ENCODE measurements around the gene IL4R.
A peak's percentile ranks its signal among the peaks of the same experiment; 100 is the strongest.

Gene IL4R

GRCh38 chr16:27365142-27366089 lies 51.6 kb downstream of the IL4R start:
- no peak overlapping the region for H3K27ac ChIP-seq (ENCODE audit: low read depth, low read length)
- H3K4me1 ChIP-seq (ENCODE audit: control insufficient read depth in 1 of 2, insufficient read depth in 2 of 2, low read length in 2 of 2), result peaks cover 27 to 31% of the 10 kb centered on the region in 2 donors
- no peaks in the 10 kb centered on the region for H3K9me3 ChIP-seq (ENCODE audit: control insufficient read depth in 1 of 2, low read length in 2 of 2)
- H3K27me3 ChIP-seq (ENCODE audit: control insufficient read depth in 1 of 2, insufficient read depth in 2 of 2, low read length in 2 of 2), result no peaks in the 10 kb centered on the region
- peaks cover 5 to 22% of the 10 kb centered on the region in 2 donors for H3K36me3 ChIP-seq (ENCODE audit: control insufficient read depth in 1 of 2, insufficient read depth in 2 of 2, low read length in 2 of 2)
- no peak overlapping the region for H3K9ac ChIP-seq (ENCODE audit: low read depth in 1 of 2, low read length in 2 of 2)
- no peak overlapping the region for H3K4me3 ChIP-seq (ENCODE audit: low read depth in 1 of 2, low read length in 2 of 2)

- Histone ChIP-seq H3K4me3 (ENCODE audit: low read depth in 1 of 2, low read length in 2 of 2) (no peak overlapping the region), H3K27me3 (ENCODE audit: control insufficient read depth in 1 of 2, insufficient read depth in 2 of 2, low read length in 2 of 2) (no peaks in the 10 kb centered on the region), H3K36me3 (ENCODE audit: control insufficient read depth in 1 of 2, insufficient read depth in 2 of 2, low read length in 2 of 2) (peaks cover 0 to 15% of the 10 kb centered on the region in 2 donors), H3K9me3 (ENCODE audit: control insufficient read depth in 1 of 2, low read length in 2 of 2) (no peaks in the 10 kb centered on the region), H3K27ac (ENCODE audit: low read depth, low read length) (no peak overlapping the region), H3K4me1 (ENCODE audit: control insufficient read depth in 1 of 2, insufficient read depth in 2 of 2, low read length in 2 of 2) (peaks cover 27 to 31% of the 10 kb centered on the region in 2 donors), H3K9ac (ENCODE audit: low read depth in 1 of 2, low read length in 2 of 2) (peak overlapping the region in 1 of 2 donors; percentile 14)
Measured at GRCh38 chr16:27366687-27367460, 53.1 kb downstream of the IL4R start.

GRCh38 chr16:27367461-27368357 lies 53.9 kb downstream of the IL4R start:
- H3K4me1 ChIP-seq (ENCODE audit: control insufficient read depth in 1 of 2, insufficient read depth in 2 of 2, low read length in 2 of 2), result peaks cover 27 to 30% of the 10 kb centered on the region in 2 donors
- H3K4me3 ChIP-seq (ENCODE audit: low read depth in 1 of 2, low read length in 2 of 2), result peak overlapping the region; percentile 56 to 58
- H3K9me3 ChIP-seq (ENCODE audit: control insufficient read depth in 1 of 2, low read length in 2 of 2), result no peaks in the 10 kb centered on the region
- peaks cover 0 to 6% of the 10 kb centered on the region in 2 donors for H3K36me3 ChIP-seq (ENCODE audit: control insufficient read depth in 1 of 2, insufficient read depth in 2 of 2, low read length in 2 of 2)
- H3K27me3 ChIP-seq (ENCODE audit: control insufficient read depth in 1 of 2, insufficient read depth in 2 of 2, low read length in 2 of 2), result no peaks in the 10 kb centered on the region
- H3K27ac ChIP-seq (ENCODE audit: low read depth, low read length), result peak overlapping the region; percentile 53
- peak overlapping the region in 1 of 2 donors; percentile 45 for H3K9ac ChIP-seq (ENCODE audit: low read depth in 1 of 2, low read length in 2 of 2)

GRCh38 chr16:27368358-27368722 lies 54.6 kb downstream of the IL4R start:
- H3K4me1 ChIP-seq (ENCODE audit: control insufficient read depth in 1 of 2, insufficient read depth in 2 of 2, low read length in 2 of 2), result peaks cover 21 to 24% of the 10 kb centered on the region in 2 donors
- H3K27ac ChIP-seq (ENCODE audit: low read depth, low read length), result no peak overlapping the region
- H3K4me3 ChIP-seq (ENCODE audit: low read depth in 1 of 2, low read length in 2 of 2), result peak overlapping the region in 1 of 2 donors; percentile 56
- H3K36me3 ChIP-seq (ENCODE audit: control insufficient read depth in 1 of 2, insufficient read depth in 2 of 2, low read length in 2 of 2), result peaks cover 0 to under 1% of the 10 kb centered on the region in 2 donors
- H3K9ac ChIP-seq (ENCODE audit: low read depth in 1 of 2, low read length in 2 of 2), result no peak overlapping the region
- H3K9me3 ChIP-seq (ENCODE audit: control insufficient read depth in 1 of 2, low read length in 2 of 2), result no peaks in the 10 kb centered on the region
- no peaks in the 10 kb centered on the region for H3K27me3 ChIP-seq (ENCODE audit: control insufficient read depth in 1 of 2, insufficient read depth in 2 of 2, low read length in 2 of 2)

- H3K9ac ChIP-seq (ENCODE audit: low read depth in 1 of 2, low read length in 2 of 2), result no peak overlapping the region
- H3K27me3 ChIP-seq (ENCODE audit: control insufficient read depth in 1 of 2, insufficient read depth in 2 of 2, low read length in 2 of 2), result no peaks in the 10 kb centered on the region
- H3K27ac ChIP-seq (ENCODE audit: low read depth, low read length), result no peak overlapping the region
- no peak overlapping the region for H3K4me3 ChIP-seq (ENCODE audit: low read depth in 1 of 2, low read length in 2 of 2)
- H3K36me3 ChIP-seq (ENCODE audit: control insufficient read depth in 1 of 2, insufficient read depth in 2 of 2, low read length in 2 of 2), result no peaks in the 10 kb centered on the region
- peaks cover 7 to 15% of the 10 kb centered on the region in 2 donors for H3K4me1 ChIP-seq (ENCODE audit: control insufficient read depth in 1 of 2, insufficient read depth in 2 of 2, low read length in 2 of 2)
- H3K9me3 ChIP-seq (ENCODE audit: control insufficient read depth in 1 of 2, low read length in 2 of 2), result no peaks in the 10 kb centered on the region
Measured at GRCh38 chr16:27369806-27370205, 56.0 kb downstream of the IL4R start.

- Histone ChIP-seq H3K4me3 (ENCODE audit: low read depth in 1 of 2, low read length in 2 of 2) (no peak overlapping the region), H3K9ac (ENCODE audit: low read depth in 1 of 2, low read length in 2 of 2) (no peak overlapping the region), H3K36me3 (ENCODE audit: control insufficient read depth in 1 of 2, insufficient read depth in 2 of 2, low read length in 2 of 2) (no peaks in the 10 kb centered on the region), H3K27me3 (ENCODE audit: control insufficient read depth in 1 of 2, insufficient read depth in 2 of 2, low read length in 2 of 2) (no peaks in the 10 kb centered on the region), H3K4me1 (ENCODE audit: control insufficient read depth in 1 of 2, insufficient read depth in 2 of 2, low read length in 2 of 2) (peaks cover 5 to 17% of the 10 kb centered on the region in 2 donors), H3K9me3 (ENCODE audit: control insufficient read depth in 1 of 2, low read length in 2 of 2) (no peaks in the 10 kb centered on the region), H3K27ac (ENCODE audit: low read depth, low read length) (no peak overlapping the region)
Measured at GRCh38 chr16:27370318-27370717, 56.5 kb downstream of the IL4R start.

- Histone ChIP-seq H3K4me3 (ENCODE audit: low read depth in 1 of 2, low read length in 2 of 2) (no peak overlapping the region), H3K9me3 (ENCODE audit: control insufficient read depth in 1 of 2, low read length in 2 of 2) (no peaks in the 10 kb centered on the region), H3K27me3 (ENCODE audit: control insufficient read depth in 1 of 2, insufficient read depth in 2 of 2, low read length in 2 of 2) (no peaks in the 10 kb centered on the region), H3K4me1 (ENCODE audit: control insufficient read depth in 1 of 2, insufficient read depth in 2 of 2, low read length in 2 of 2) (peaks cover 0 to 4% of the 10 kb centered on the region in 2 donors), H3K9ac (ENCODE audit: low read depth in 1 of 2, low read length in 2 of 2) (no peak overlapping the region), H3K27ac (ENCODE audit: low read depth, low read length) (no peak overlapping the region), H3K36me3 (ENCODE audit: control insufficient read depth in 1 of 2, insufficient read depth in 2 of 2, low read length in 2 of 2) (no peaks in the 10 kb centered on the region)
Measured at GRCh38 chr16:27373312-27373711, 59.5 kb downstream of the IL4R start.

- Histone ChIP-seq H3K9me3 (ENCODE audit: control insufficient read depth in 1 of 2, low read length in 2 of 2) (no peaks in the 10 kb centered on the region), H3K36me3 (ENCODE audit: control insufficient read depth in 1 of 2, insufficient read depth in 2 of 2, low read length in 2 of 2) (no peaks in the 10 kb centered on the region), H3K27me3 (ENCODE audit: control insufficient read depth in 1 of 2, insufficient read depth in 2 of 2, low read length in 2 of 2) (peaks cover 0 to 3% of the 10 kb centered on the region in 2 donors), H3K4me1 (ENCODE audit: control insufficient read depth in 1 of 2, insufficient read depth in 2 of 2, low read length in 2 of 2) (peaks cover 0 to 4% of the 10 kb centered on the region in 2 donors), H3K27ac (ENCODE audit: low read depth, low read length) (no peak overlapping the region), H3K4me3 (ENCODE audit: low read depth in 1 of 2, low read length in 2 of 2) (peak overlapping the region in 1 of 2 donors; percentile 41), H3K9ac (ENCODE audit: low read depth in 1 of 2, low read length in 2 of 2) (no peak overlapping the region)
Measured at GRCh38 chr16:27374221-27374803, 60.5 kb downstream of the IL4R start.

GRCh38 chr16:27374804-27375425 lies 61.1 kb downstream of the IL4R start:
- H3K9me3 ChIP-seq (ENCODE audit: control insufficient read depth in 1 of 2, low read length in 2 of 2), result no peaks in the 10 kb centered on the region
- peaks cover 0 to 3% of the 10 kb centered on the region in 2 donors for H3K27me3 ChIP-seq (ENCODE audit: control insufficient read depth in 1 of 2, insufficient read depth in 2 of 2, low read length in 2 of 2)
- peak overlapping the region in 1 of 2 donors; percentile 19 for H3K9ac ChIP-seq (ENCODE audit: low read depth in 1 of 2, low read length in 2 of 2)
- no peak overlapping the region for H3K27ac ChIP-seq (ENCODE audit: low read depth, low read length)
- H3K4me3 ChIP-seq (ENCODE audit: low read depth in 1 of 2, low read length in 2 of 2), result peak overlapping the region; percentile 41 to 48
- no peaks in the 10 kb centered on the region for H3K36me3 ChIP-seq (ENCODE audit: control insufficient read depth in 1 of 2, insufficient read depth in 2 of 2, low read length in 2 of 2)
- H3K4me1 ChIP-seq (ENCODE audit: control insufficient read depth in 1 of 2, insufficient read depth in 2 of 2, low read length in 2 of 2), result peaks cover 0 to 4% of the 10 kb centered on the region in 2 donors

All from duodenal mucosa (tissue), 2 donors.